GM19023 (cell line): ENCODE data around the gene NRARP.

ENCODE experiments used
- ATAC-seq: cut with Tn5 transposase; IDR thresholded peaks from one replicate; pipeline ENCODE4 v1.9.1; 2021; ENCODE audit warnings: mild to moderate bottlenecking, moderate library complexity; ENCODE audit not compliant: unreplicated experiment

The NRARP gene

GRCh38 chr9:137311986-137312851 lies 10.1 kb upstream of the NRARP start:
- no peak for ATAC-seq

- ATAC-seq, result no peak
Observed at GRCh38 chr9:137311171-137311985, 9.3 kb upstream of the NRARP start.

GRCh38 chr9:137310189-137311052 lies 8.3 kb upstream of the NRARP start:
- ATAC-seq, result no peak

GRCh38 chr9:137309368-137310188 lies 7.5 kb upstream of the NRARP start:
- no peak for ATAC-seq

- ATAC-seq, result no peak
Observed at GRCh38 chr9:137308057-137308619, 6.1 kb upstream of the NRARP start.

GRCh38 chr9:137307255-137308056 lies 5.4 kb upstream of the NRARP start:
- no peak for ATAC-seq

- ATAC-seq, result no peak
Observed at GRCh38 chr9:137306850-137307254, 4.8 kb upstream of the NRARP start.

- no peak for ATAC-seq
Observed at GRCh38 chr9:137306066-137306849, 4.2 kb upstream of the NRARP start.

- no peak for ATAC-seq
Observed at GRCh38 chr9:137305798-137306065, 3.7 kb upstream of the NRARP start.

- ATAC-seq, result no peak
Observed at GRCh38 chr9:137305060-137305797, 3.2 kb upstream of the NRARP start.

- ATAC-seq, result no peak
Observed at GRCh38 chr9:137304383-137305059, 2.5 kb upstream of the NRARP start.

GRCh38 chr9:137303893-137304382 lies 1.9 kb upstream of the NRARP start:
- ATAC-seq, result no peak

GRCh38 chr9:137303151-137303892 lies 1.3 kb upstream of the NRARP start:
- no peak for ATAC-seq

- peak; percentile 41 for ATAC-seq
Observed at GRCh38 chr9:137302449-137303150, 529 bp upstream of the NRARP start.

GRCh38 chr9:137301081-137301947 lies 757 bp downstream of the NRARP start:
- no peak for ATAC-seq
